ENCODE measurements around the gene ZNF215.
A peak's percentile ranks its signal among the peaks of the same experiment; 100 is the strongest.
"Not testable (repeated sequence)": the region's sequence is repeated elsewhere in the genome, so short reads cannot be mapped to it uniquely, and the experiment has no call there.

ZNF215 gene

GRCh38 chr11:6926208-6927029, at the start of gene ZNF215:
ZNF215 (plus strand) TSS chr11:6926426; CDS start chr11:6932273, 5,847 bp downstream.
- TF ChIP-seq CTCF (IDR thresholded peaks at IDR 0.05) = no peak
- H3K27ac ChIP-seq = no peak within 1 kb of the TSS

GRCh38 chr11:6876914-6877313, 49.3 kb upstream of the ZNF215 start:
- no peaks in the 10 kb centered on the region for H3K36me3 ChIP-seq (ENCODE audit: control insufficient read depth, insufficient read depth, low read length)
- no peak overlapping the region for H3K9ac ChIP-seq
- H3K27me3 ChIP-seq (ENCODE audit: control insufficient read depth, insufficient read depth, low read length) = no peaks in the 10 kb centered on the region
- H3K79me2 ChIP-seq = no peaks in the 10 kb centered on the region
- H3K4me2 ChIP-seq (ENCODE audit: low read length) = no peak overlapping the region
- no peak overlapping the region for H2AFZ ChIP-seq
- TF ChIP-seq CTCF (IDR thresholded peaks at IDR 0.05) = no peak
- H3K4me3 ChIP-seq (ENCODE audit: low read depth, low read length) = no peak overlapping the region
- H3K4me1 ChIP-seq = no peaks in the 10 kb centered on the region
- H3K27ac ChIP-seq = no peak overlapping the region
- no peaks in the 10 kb centered on the region for H3K9me3 ChIP-seq (ENCODE audit: control insufficient read depth, low read length)

More at GRCh38 chr11:6926208-6927029, at the start of gene ZNF215:
- Histone ChIP-seq H3K4me2 (ENCODE audit: low read length) (peak within 1 kb of the TSS; percentile 79), H3K9ac (no peak within 1 kb of the TSS), H3K36me3 (ENCODE audit: control insufficient read depth, insufficient read depth, low read length) (no peaks in the 10 kb centered on the region), H3K9me3 (ENCODE audit: control insufficient read depth, low read length) (no peaks in the 10 kb centered on the region), H3K79me2 (no peaks in the 10 kb centered on the region), H3K4me3 (ENCODE audit: low read depth, low read length) (peak within 1 kb of the TSS; percentile 62), H2AFZ (peak within 1 kb of the TSS; percentile 63), H3K4me1 (no peaks in the 10 kb centered on the region), H3K27me3 (ENCODE audit: control insufficient read depth, insufficient read depth, low read length) (no peaks in the 10 kb centered on the region)

- no peak overlapping the region for H3K4me3 ChIP-seq (ENCODE audit: low read depth, low read length)
- no peaks in the 10 kb centered on the region for H3K79me2 ChIP-seq
- no peaks in the 10 kb centered on the region for H3K36me3 ChIP-seq (ENCODE audit: control insufficient read depth, insufficient read depth, low read length)
- H3K9me3 ChIP-seq (ENCODE audit: control insufficient read depth, low read length) = no peaks in the 10 kb centered on the region
- no peak overlapping the region for H2AFZ ChIP-seq
- no peak overlapping the region for H3K4me2 ChIP-seq (ENCODE audit: low read length)
- no peak for TF ChIP-seq CTCF (IDR thresholded peaks at IDR 0.05)
- H3K9ac ChIP-seq = no peak overlapping the region
- H3K27me3 ChIP-seq (ENCODE audit: control insufficient read depth, insufficient read depth, low read length) = no peaks in the 10 kb centered on the region
- no peaks in the 10 kb centered on the region for H3K4me1 ChIP-seq
- no peak overlapping the region for H3K27ac ChIP-seq
Measured at GRCh38 chr11:6882751-6883150, 43.5 kb upstream of the ZNF215 start.

- H3K9ac ChIP-seq; H3K9me3 ChIP-seq (ENCODE audit: control insufficient read depth, low read length); H3K4me1 ChIP-seq; H3K79me2 ChIP-seq; H3K36me3 ChIP-seq (ENCODE audit: control insufficient read depth, insufficient read depth, low read length); H3K27me3 ChIP-seq (ENCODE audit: control insufficient read depth, insufficient read depth, low read length); H3K27ac ChIP-seq; H2AFZ ChIP-seq; H3K4me2 ChIP-seq (ENCODE audit: low read length); H3K4me3 ChIP-seq (ENCODE audit: low read depth, low read length): not testable (repeated sequence)
Measured at GRCh38 chr11:6887711-6888110, 38.5 kb upstream of the ZNF215 start.

GRCh38 chr11:6888830-6889229, 37.4 kb upstream of the ZNF215 start:
- H3K27ac ChIP-seq = no peak overlapping the region
- H3K4me3 ChIP-seq (ENCODE audit: low read depth, low read length) = no peak overlapping the region
- TF ChIP-seq CTCF (IDR thresholded peaks at IDR 0.05) = no peak
- H2AFZ ChIP-seq = no peak overlapping the region
- H3K36me3 ChIP-seq (ENCODE audit: control insufficient read depth, insufficient read depth, low read length) = no peaks in the 10 kb centered on the region
- H3K4me2 ChIP-seq (ENCODE audit: low read length) = no peak overlapping the region
- no peak overlapping the region for H3K9ac ChIP-seq
- no peaks in the 10 kb centered on the region for H3K9me3 ChIP-seq (ENCODE audit: control insufficient read depth, low read length)
- H3K27me3 ChIP-seq (ENCODE audit: control insufficient read depth, insufficient read depth, low read length) = no peaks in the 10 kb centered on the region
- no peaks in the 10 kb centered on the region for H3K4me1 ChIP-seq
- H3K79me2 ChIP-seq = no peaks in the 10 kb centered on the region
